Aorta (tissue), 5 donors: ENCODE results near the gene PARD3. TPM values are rescaled to one million over a fixed set of nuclear protein-coding genes. Genes with fewer than 3 reads are reported as not detected.

Experiments used
- ATAC-seq: fragments of 200-7000 bp; cut with Tn5 transposase; one replicate; pipeline ENCODE4 v1.9.1; 2022; ENCODE audit warnings: moderate library complexity; ENCODE audit not compliant: low FRiP score
- DNase-seq, 2 donors: peaks; one replicate each; pipeline ENCODE4 v3.0.0-alpha.2; 2020
- H3K27ac ChIP-seq, 2 donors: one replicate each; pipeline ENCODE4 v1.5.1; 2013; ENCODE audit warnings: low read length in 2 of 2, mild to moderate bottlenecking in 2 of 2, moderate library complexity in 2 of 2, control low read depth in 1 of 2, inconsistent platforms in 1 of 2, low read depth in 1 of 2
- H3K27me3 ChIP-seq, 2 donors: one replicate each; pipeline ENCODE4 v1.6.1; 2013; ENCODE audit warnings: control low read depth in 1 of 2, low read length in 1 of 2, mild to moderate bottlenecking in 1 of 2, moderate library complexity in 1 of 2; ENCODE audit not compliant: insufficient read depth in 2 of 2, control insufficient read depth in 1 of 2
- H3K36me3 ChIP-seq, 2 donors: one replicate each; pipeline ENCODE4 v1.6.1; 2013; ENCODE audit warnings: control low read depth in 1 of 2, low read length in 1 of 2, mild to moderate bottlenecking in 1 of 2; ENCODE audit not compliant: insufficient read depth in 2 of 2, control insufficient read depth in 1 of 2
- H3K4me1 ChIP-seq, 2 donors: one replicate each; pipeline ENCODE4 v1.6.1; 2013; ENCODE audit warnings: low read length in 2 of 2, control low read depth in 1 of 2, mild to moderate bottlenecking in 1 of 2, moderate library complexity in 1 of 2; ENCODE audit not compliant: insufficient read depth in 2 of 2, control insufficient read depth in 1 of 2
- H3K4me3 ChIP-seq, 2 donors: one replicate each; pipeline ENCODE4 v1.5.1; 2013; ENCODE audit warnings: low read length in 2 of 2, control low read depth in 1 of 2, mild to moderate bottlenecking in 1 of 2
- H3K9me3 ChIP-seq: one replicate; pipeline ENCODE4 v1.6.1; 2013; ENCODE audit warnings: mild to moderate bottlenecking, low read length; ENCODE audit not compliant: control insufficient read depth
- WGBS, 2 donors: extraction: QIAGEN DNeasy Blood & Tissue Kit; methylation state at CpG; one replicate each; pipeline ENCODE4 v1.1.7; 2013; 5-methylcytosine and 5-hydroxymethylcytosine counted together
- intact Hi-C, 2 donors: fragments of 100-400 bp; cut with DNase I; formaldehyde crosslinking; loops; one replicate each; pipeline versions ENCODE4 v1.14.2 to v1.15.0; 2022
- polyA plus RNA-seq, 2 donors: library from polyadenylated mRNA; stranded (reverse); fragments of 200-250 nt; gene quantifications; one replicate each; pipeline ENCODE4 v1.2.3, GENCODE V29; 2013
- total RNA-seq, 2 donors: library from RNA; stranded (reverse); fragmentation: NEBNext Ultra II Directional; extraction: Animal tissue kit (Norgen Biotek cat#: 25700); gene quantifications; one replicate each; pipeline ENCODE4 v1.2.1, GENCODE V29; 2021
- donor health status: healthy with polysubstance abuse.
- donor health status: Bipolar disorder and iron deficiency.
- donor health status: DM: no; HTN: no; CAD: no.
- donor health status: DM: no; HTN: no; CAD: no.
- donor health status: DM: yes; HTN: yes; CAD: no.

Gene PARD3
- total and polyA plus RNA-seq, 4 donors = 6.4 to 33.0 (median 28.7) TPM

DNA sequence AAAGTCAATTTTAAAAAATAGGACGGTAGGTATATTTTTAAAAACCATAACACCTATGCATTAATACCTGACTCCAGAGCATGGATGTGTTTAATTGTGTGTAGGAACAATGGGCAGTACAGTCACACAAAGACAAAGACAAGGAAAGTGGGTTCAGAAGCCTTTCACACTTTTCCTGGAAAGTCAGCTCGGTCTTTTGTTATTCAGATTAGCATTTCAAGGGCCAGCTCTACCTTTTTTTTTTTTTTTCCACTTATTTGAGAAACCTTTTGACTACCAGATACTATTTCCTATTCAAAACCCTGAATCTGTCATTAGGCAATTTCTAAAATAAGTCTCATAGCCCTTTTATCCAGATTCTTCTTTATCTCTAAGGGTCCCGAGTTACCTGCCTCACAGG is 401.9 kb downstream of the PARD3 start:
- intact Hi-C loops = no loop called here
- H3K27me3 ChIP-seq = no peaks in the 10 kb centered on the region
- no peak overlapping the region for H3K27ac ChIP-seq
- H3K4me1 ChIP-seq = no peaks in the 10 kb centered on the region
- DNase-seq (no peak), ATAC-seq (no peak)
- no peaks in the 10 kb centered on the region for H3K36me3 ChIP-seq
- no peak overlapping the region for H3K4me3 ChIP-seq
- 89 to 92% methylated on average over 3 of the region's 3 CpGs for WGBS, 2 donors
- no peaks in the 10 kb centered on the region for H3K9me3 ChIP-seq

DNA sequence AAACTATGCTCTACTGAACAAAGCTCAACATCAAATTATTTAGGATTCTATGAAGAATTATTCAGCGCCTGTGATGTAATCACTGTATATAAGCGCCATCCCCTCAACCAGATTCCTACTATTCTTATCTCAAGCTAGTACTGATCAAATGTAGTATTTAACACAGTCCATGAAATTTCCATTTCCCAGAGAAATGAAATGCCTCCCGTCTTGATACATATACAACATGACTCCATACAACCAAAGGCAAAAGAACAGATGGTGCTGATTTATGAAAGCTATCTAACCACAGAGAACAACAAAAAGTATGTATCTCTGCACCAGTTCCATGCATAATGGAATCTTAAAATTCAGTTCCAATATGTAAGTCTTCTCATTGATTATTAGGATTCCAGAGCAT is 406.1 kb downstream of the PARD3 start:
- intact Hi-C loops = no loop called here
- 96% methylated on average over 3 of the region's 3 CpGs for WGBS, 2 donors
- no peak for ATAC-seq
- H3K27ac ChIP-seq = no peak overlapping the region
- no peak for DNase-seq
- no peak overlapping the region for H3K4me3 ChIP-seq
- no peaks in the 10 kb centered on the region for H3K9me3 ChIP-seq
- H3K4me1 ChIP-seq = no peaks in the 10 kb centered on the region
- no peaks in the 10 kb centered on the region for H3K36me3 ChIP-seq
- no peaks in the 10 kb centered on the region for H3K27me3 ChIP-seq

DNA sequence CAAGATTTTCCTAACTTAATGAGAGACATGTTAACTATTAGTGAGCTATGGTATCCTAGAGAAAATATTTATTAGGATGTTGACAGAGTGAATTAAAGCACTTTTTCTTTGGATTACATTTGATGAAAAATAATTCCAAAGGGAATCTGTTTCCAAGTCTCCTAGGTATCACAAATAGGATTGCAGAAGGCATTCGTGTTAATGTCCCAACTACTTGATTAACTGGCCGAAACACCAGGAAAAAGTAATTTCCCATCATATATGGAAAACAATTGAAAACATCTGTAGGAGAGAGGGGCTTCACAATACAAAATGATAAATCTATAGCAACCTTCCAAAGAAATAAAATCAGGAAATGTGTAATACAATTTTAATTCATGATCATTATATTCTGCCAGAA is 406.7 kb downstream of the PARD3 start:
- Histone ChIP-seq H3K36me3 (no peaks in the 10 kb centered on the region), H3K27me3 (no peaks in the 10 kb centered on the region), H3K9me3 (no peaks in the 10 kb centered on the region), H3K27ac (no peak overlapping the region), H3K4me1 (no peaks in the 10 kb centered on the region), H3K4me3 (no peak overlapping the region)
- intact Hi-C loops = no loop called here
- ATAC-seq (no peak), DNase-seq (no peak)
- 92 to 93% methylated on average over 2 of the region's 2 CpGs for WGBS, 2 donors

GRCh38 chr10:34407324-34407805 is 407.7 kb downstream of the PARD3 start:
- ATAC-seq = peak; percentile 54
- Histone ChIP-seq H3K36me3 (no peaks in the 10 kb centered on the region), H3K27ac (no peak overlapping the region), H3K4me3 (no peak overlapping the region), H3K4me1 (no peaks in the 10 kb centered on the region), H3K27me3 (no peaks in the 10 kb centered on the region), H3K9me3 (no peaks in the 10 kb centered on the region)
- no peak for DNase-seq
- 65 to 66% methylated on average over 7 of the region's 7 CpGs for WGBS, 2 donors
- intact Hi-C loops = no loop called here

- no peaks in the 10 kb centered on the region for H3K4me1 ChIP-seq
- WGBS, 2 donors = 65 to 78% methylated on average over 4 of the region's 4 CpGs
- no peaks in the 10 kb centered on the region for H3K36me3 ChIP-seq
- H3K4me3 ChIP-seq = no peak overlapping the region
- ATAC-seq = no peak
- intact Hi-C loops = no loop called here
- no peaks in the 10 kb centered on the region for H3K27me3 ChIP-seq
- DNase-seq = no peak
- no peak overlapping the region for H3K27ac ChIP-seq
- no peaks in the 10 kb centered on the region for H3K9me3 ChIP-seq
Measured at GRCh38 chr10:34406463-34407323, 408.4 kb downstream of the PARD3 start.

DNA sequence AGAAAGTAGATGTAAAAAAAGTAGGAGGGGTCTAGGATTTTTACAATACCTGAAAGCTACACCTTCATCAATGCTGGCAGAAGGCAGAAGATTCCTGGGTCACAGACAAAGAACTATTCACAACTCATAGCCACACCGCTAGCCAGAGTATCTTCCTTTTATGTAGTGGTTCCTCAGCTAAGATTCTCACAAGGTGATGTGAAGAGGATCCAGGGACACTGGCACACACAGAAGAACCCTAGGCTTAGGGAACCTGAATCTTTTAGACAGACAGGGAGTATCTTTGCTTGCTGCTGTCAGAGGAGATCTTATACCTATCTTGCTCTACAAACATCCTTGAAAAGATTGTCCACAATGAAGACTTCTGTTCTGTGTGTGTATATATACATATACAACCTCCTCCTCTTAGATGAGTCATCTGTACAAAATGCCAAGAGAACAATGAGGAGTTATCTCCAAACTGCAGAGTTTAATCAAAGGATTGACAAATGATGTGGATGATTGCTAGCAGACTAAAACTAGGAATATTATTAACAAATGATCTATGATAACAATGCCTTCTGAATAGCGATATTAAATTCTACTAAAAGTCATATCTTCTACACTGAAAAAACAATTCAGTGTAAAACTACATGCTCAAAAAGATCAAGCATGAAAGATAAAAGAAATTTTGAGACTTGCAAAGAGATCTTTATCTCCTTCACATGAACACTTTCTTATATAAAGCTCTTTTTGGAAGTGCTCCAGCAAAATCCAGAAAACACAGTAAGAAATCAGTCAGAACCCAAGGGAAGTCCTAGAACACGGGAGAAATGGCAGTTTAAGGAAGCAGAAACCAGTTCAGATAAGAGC is 409.3 kb downstream of the PARD3 start:
- WGBS, 2 donors = 82 to 86% methylated on average over 3 of the region's 3 CpGs
- Histone ChIP-seq H3K36me3 (no peaks in the 10 kb centered on the region), H3K27me3 (no peaks in the 10 kb centered on the region), H3K4me1 (no peaks in the 10 kb centered on the region), H3K27ac (no peak overlapping the region), H3K9me3 (no peaks in the 10 kb centered on the region), H3K4me3 (no peak overlapping the region)
- ATAC-seq = no peak
- no peak for DNase-seq
- intact Hi-C loops = no loop called here

- intact Hi-C loops = no loop called here
- no peak for ATAC-seq
- no peaks in the 10 kb centered on the region for H3K36me3 ChIP-seq
- no peaks in the 10 kb centered on the region for H3K9me3 ChIP-seq
- DNase-seq = no peak
- H3K4me1 ChIP-seq = no peaks in the 10 kb centered on the region
- WGBS, 2 donors = 90 to 93% methylated on average over 4 of the region's 4 CpGs
- H3K27me3 ChIP-seq = no peaks in the 10 kb centered on the region
- H3K27ac ChIP-seq = no peak overlapping the region
- no peak overlapping the region for H3K4me3 ChIP-seq
Measured at GRCh38 chr10:34403512-34403911, 411.6 kb downstream of the PARD3 start.

- ATAC-seq (no peak), DNase-seq (no peak)
- H3K27ac ChIP-seq = no peak overlapping the region
- H3K27me3 ChIP-seq = no peaks in the 10 kb centered on the region
- no peaks in the 10 kb centered on the region for H3K36me3 ChIP-seq
- H3K4me3 ChIP-seq = no peak overlapping the region
- peaks cover 0 to 3% of the 10 kb centered on the region in 2 donors for H3K4me1 ChIP-seq
- WGBS, 2 donors = 94 to 95% methylated on average over 3 of the region's 3 CpGs
- H3K9me3 ChIP-seq = no peaks in the 10 kb centered on the region
- intact Hi-C loops = no loop called here
Measured at GRCh38 chr10:34400075-34400474, 415.0 kb downstream of the PARD3 start.
